ENCODE measurements around the gene CELSR1.
"Not testable (repeated sequence)": the region's sequence is repeated elsewhere in the genome, so short reads cannot be mapped to it uniquely, and the experiment has no call there.

CELSR1 gene

GRCh38 chr22:46323162-46323561, 214.3 kb downstream of the CELSR1 start:
- DNase-seq (ENCODE audit: low spot score) = no peak

- no peak for DNase-seq (ENCODE audit: low spot score)
These were observed 214.7 kb downstream of the CELSR1 start for GRCh38 chr22:46322711-46323110.

GRCh38 chr22:46320716-46321386, 216.6 kb downstream of the CELSR1 start:
- DNase-seq (ENCODE audit: low spot score) = no peak

GRCh38 chr22:46320166-46320710, 217.2 kb downstream of the CELSR1 start:
- DNase-seq (ENCODE audit: low spot score) = no peak

- DNase-seq (ENCODE audit: low spot score) = no peak
These were observed 218.1 kb downstream of the CELSR1 start for GRCh38 chr22:46319319-46319718.

- no peak for DNase-seq (ENCODE audit: low spot score)
These were observed 218.8 kb downstream of the CELSR1 start for GRCh38 chr22:46318576-46318975.

- no peak for DNase-seq (ENCODE audit: low spot score)
These were observed 219.8 kb downstream of the CELSR1 start for GRCh38 chr22:46317646-46318045.

- DNase-seq (ENCODE audit: low spot score) = no peak
These were observed 221.4 kb downstream of the CELSR1 start for GRCh38 chr22:46315976-46316375.

GRCh38 chr22:46312848-46313247, 224.6 kb downstream of the CELSR1 start:
- DNase-seq (ENCODE audit: low spot score) = not testable (repeated sequence)

GRCh38 chr22:46312056-46312455, 225.4 kb downstream of the CELSR1 start:
- no peak for DNase-seq (ENCODE audit: low spot score)

Measured in kidney tubule cell (primary cell).